ENCODE measurements around the gene OSGEP. TPM values are rescaled to one million over a fixed set of nuclear protein-coding genes. Genes with fewer than 3 reads are reported as not detected.
A peak's percentile ranks its signal among the peaks of the same experiment; 100 is the strongest.

OSGEP gene
- total RNA-seq, 1 donor from 2014 or later, result 67.0 TPM

GRCh38 chr14:20434701-20435581, 19.7 kb downstream of the OSGEP start:
- H3K4me3 ChIP-seq, result no peak overlapping the region
- no peak for DNase-seq (ENCODE audit: low spot score)
- H3F3A ChIP-seq (ENCODE audit: low read depth), result no peaks in the 10 kb centered on the region
- TF ChIP-seq EZH2 (IDR thresholded peaks at IDR 0.05) (no peak), EZH2phosphoT487 (IDR thresholded peaks at IDR 0.05) (no peak), CTCF (IDR thresholded peaks at IDR 0.05) (no peak)
- no peaks in the 10 kb centered on the region for H3K9me3 Mint-ChIP-seq
- no peaks in the 10 kb centered on the region for H4K20me1 ChIP-seq (ENCODE audit: low read depth)
- H3K36me3 Mint-ChIP-seq, result no peaks in the 10 kb centered on the region
- H3K36me3 ChIP-seq, result no peaks in the 10 kb centered on the region
- H3K9me3 ChIP-seq (ENCODE audit: low read depth), result no peaks in the 10 kb centered on the region
- no peaks in the 10 kb centered on the region for H3K27me3 ChIP-seq
- H3K4me1 Mint-ChIP-seq, result no peaks in the 10 kb centered on the region
- no peak overlapping the region for H3K4me2 ChIP-seq
- no peak overlapping the region for H3K4me3 Mint-ChIP-seq
- no peak overlapping the region for H3K27ac Mint-ChIP-seq
- H3K9ac ChIP-seq, result no peak overlapping the region
- H3K4me1 ChIP-seq, result no peaks in the 10 kb centered on the region
- peaks cover 5% of the 10 kb centered on the region for H3K27me3 Mint-ChIP-seq (ENCODE audit: insufficient read depth, low read depth)
- H3K27ac ChIP-seq, result no peak overlapping the region
- peak overlapping the region; percentile 26 for H2AFZ ChIP-seq (replicated peaks)
- H3K79me2 ChIP-seq (ENCODE audit: low read depth), result no peaks in the 10 kb centered on the region

GRCh38 chr14:20429801-20430669, 24.6 kb downstream of the OSGEP start:
- no peak overlapping the region for H3K27ac ChIP-seq
- Mint-ChIP-seq H3K27me3 (ENCODE audit: insufficient read depth, low read depth) (peaks cover 3% of the 10 kb centered on the region), H3K36me3 (no peaks in the 10 kb centered on the region), H3K9me3 (no peaks in the 10 kb centered on the region), H3K4me1 (no peaks in the 10 kb centered on the region), H3K4me3 (no peak overlapping the region), H3K27ac (no peak overlapping the region)
- H3K9ac ChIP-seq, result no peak overlapping the region
- DNase-seq (ENCODE audit: low spot score), result no peak
- H2AFZ ChIP-seq (replicated peaks), result no peak overlapping the region
- no peak for TF ChIP-seq CTCF (IDR thresholded peaks at IDR 0.05)
- no peak for TF ChIP-seq EZH2phosphoT487 (IDR thresholded peaks at IDR 0.05)
- TF ChIP-seq EZH2 (IDR thresholded peaks at IDR 0.05), result no peak
- H3K4me1 ChIP-seq, result no peaks in the 10 kb centered on the region
- no peaks in the 10 kb centered on the region for H3K9me3 ChIP-seq (ENCODE audit: low read depth)
- H3K4me2 ChIP-seq, result no peak overlapping the region
- H3K36me3 ChIP-seq, result no peaks in the 10 kb centered on the region
- H3F3A ChIP-seq (ENCODE audit: low read depth), result no peaks in the 10 kb centered on the region
- no peaks in the 10 kb centered on the region for H4K20me1 ChIP-seq (ENCODE audit: low read depth)
- no peaks in the 10 kb centered on the region for H3K27me3 ChIP-seq
- no peak overlapping the region for H3K4me3 ChIP-seq
- no peaks in the 10 kb centered on the region for H3K79me2 ChIP-seq (ENCODE audit: low read depth)

GRCh38 chr14:20428802-20429201, 25.8 kb downstream of the OSGEP start:
- H3K36me3 Mint-ChIP-seq, result no peaks in the 10 kb centered on the region
- Histone ChIP-seq H2AFZ (replicated peaks) (no peak overlapping the region), H3K4me1 (no peaks in the 10 kb centered on the region), H3K27me3 (no peaks in the 10 kb centered on the region), H3K9ac (no peak overlapping the region), H4K20me1 (ENCODE audit: low read depth) (no peaks in the 10 kb centered on the region), H3K4me2 (no peak overlapping the region), H3F3A (ENCODE audit: low read depth) (no peaks in the 10 kb centered on the region), H3K4me3 (no peak overlapping the region), H3K36me3 (no peaks in the 10 kb centered on the region), H3K27ac (no peak overlapping the region), H3K9me3 (ENCODE audit: low read depth) (no peaks in the 10 kb centered on the region), H3K79me2 (ENCODE audit: low read depth) (no peaks in the 10 kb centered on the region)
- DNase-seq (ENCODE audit: low spot score), result no peak
- no peaks in the 10 kb centered on the region for H3K9me3 Mint-ChIP-seq
- no peak overlapping the region for H3K27ac Mint-ChIP-seq
- peaks cover 3% of the 10 kb centered on the region for H3K27me3 Mint-ChIP-seq (ENCODE audit: insufficient read depth, low read depth)
- no peaks in the 10 kb centered on the region for H3K4me1 Mint-ChIP-seq
- no peak overlapping the region for H3K4me3 Mint-ChIP-seq
- no peak for TF ChIP-seq EZH2phosphoT487 (IDR thresholded peaks at IDR 0.05)
- no peak for TF ChIP-seq CTCF (IDR thresholded peaks at IDR 0.05)
- TF ChIP-seq EZH2 (IDR thresholded peaks at IDR 0.05), result no peak
